EL (cell line): ENCODE data around the gene MXD3.
"Not testable (repeated sequence)": the region's sequence is repeated elsewhere in the genome, so short reads cannot be mapped to it uniquely, and the experiment has no call there.

Experiments
- DNase-seq: peaks from one replicate; pipeline ENCODE4 v3.0.0-alpha.2; 2016

Gene MXD3

GRCh38 chr5:177319913-177320588, 8.4 kb upstream of the MXD3 start:
- no peak for DNase-seq

GRCh38 chr5:177317959-177318377, 6.3 kb upstream of the MXD3 start:
- peak; percentile 74 for DNase-seq

- no peak for DNase-seq
These were observed 4.3 kb upstream of the MXD3 start for GRCh38 chr5:177316005-177316404.

GRCh38 chr5:177315411-177315810, 3.7 kb upstream of the MXD3 start:
- DNase-seq, result no peak

GRCh38 chr5:177314376-177315342, 3.0 kb upstream of the MXD3 start:
- no peak for DNase-seq

GRCh38 chr5:177313561-177314259, 2.0 kb upstream of the MXD3 start:
- no peak for DNase-seq

GRCh38 chr5:177312649-177313181, 1.0 kb upstream of the MXD3 start:
- no peak for DNase-seq

GRCh38 chr5:177311392-177311722, 341 bp downstream of the MXD3 start:
- DNase-seq, result peak; percentile 39

- peak; percentile 47 for DNase-seq
These were observed 824 bp downstream of the MXD3 start for GRCh38 chr5:177310757-177311391.

- DNase-seq, result no peak
These were observed 1.4 kb downstream of the MXD3 start for GRCh38 chr5:177310332-177310731.

GRCh38 chr5:177309351-177310191, 2.1 kb downstream of the MXD3 start:
- peak; percentile 76 for DNase-seq

GRCh38 chr5:177308740-177309139, 3.0 kb downstream of the MXD3 start:
- DNase-seq, result no peak

- DNase-seq, result no peak
These were observed 3.9 kb downstream of the MXD3 start for GRCh38 chr5:177307544-177308363.

GRCh38 chr5:177306674-177307543, 4.8 kb downstream of the MXD3 start:
- DNase-seq, result no peak

GRCh38 chr5:177306103-177306640, 5.5 kb downstream of the MXD3 start:
- DNase-seq, result not testable (repeated sequence)

GRCh38 chr5:177304392-177305119, 7.1 kb downstream of the MXD3 start:
- peak; percentile 38 for DNase-seq

GRCh38 chr5:177303925-177304391, 7.7 kb downstream of the MXD3 start:
- DNase-seq, result peak; percentile 29

GRCh38 chr5:177303121-177303924, 8.4 kb downstream of the MXD3 start, which contains the start of the genes PRELID1 and RAB24:
PRELID1 (plus strand) TSS chr5:177303799; CDS start chr5:177303986, 187 bp downstream.
RAB24 (minus strand) TSS chr5:177303719; CDS start chr5:177303288, 431 bp downstream.
- DNase-seq, result peak; percentile 85
